Mesenteric fat pad (tissue), 1 donor: ENCODE data around the gene LAMA5. TPM values are rescaled to one million over a fixed set of nuclear protein-coding genes. Genes with fewer than 3 reads are reported as not detected.

ENCODE experiments used
- DNase-seq: peaks from one replicate; pipeline ENCODE4 v3.0.0-alpha.2; 2020; ENCODE audit warnings: low spot score
- total RNA-seq: library from RNA; stranded (reverse); fragmentation: NEBNext Ultra II Directional; extraction: Animal tissue kit (Norgen Biotek cat#: 25700); gene quantifications from one replicate; pipeline ENCODE4 v1.2.1, GENCODE V29; 2021
- donor health status: DM: yes; HTN: yes; CAD: no.

LAMA5 gene
- total RNA-seq, 1 donor from 2014 or later = 126 TPM

DNA sequence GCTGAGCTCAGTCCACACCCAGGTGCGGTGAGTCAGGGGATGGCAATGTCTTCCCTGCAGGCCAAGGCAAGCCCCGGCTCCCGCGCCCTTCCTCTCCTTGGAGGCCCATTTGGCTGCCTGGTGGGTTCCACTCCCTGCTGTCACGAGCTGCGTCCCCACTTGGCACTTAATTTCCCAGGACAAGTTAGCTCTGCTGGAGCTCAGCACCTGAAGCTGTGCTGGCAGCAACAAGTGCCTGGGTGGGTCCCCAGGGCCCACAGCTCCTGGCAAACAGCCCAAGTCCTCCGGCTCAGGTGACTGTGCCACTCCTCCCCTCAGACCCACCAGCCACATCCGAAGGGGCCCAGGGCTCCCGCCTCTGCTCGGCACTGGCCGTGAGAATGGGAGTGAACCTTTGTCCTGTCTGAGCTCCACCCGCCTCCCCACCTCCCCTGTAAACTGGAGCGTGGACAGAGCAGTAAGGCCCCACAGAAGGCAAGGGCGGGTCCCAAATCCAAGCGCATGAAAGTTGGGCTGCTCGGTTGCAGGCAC is 16.9 kb downstream of the LAMA5 start:
- DNase-seq = no peak

DNA sequence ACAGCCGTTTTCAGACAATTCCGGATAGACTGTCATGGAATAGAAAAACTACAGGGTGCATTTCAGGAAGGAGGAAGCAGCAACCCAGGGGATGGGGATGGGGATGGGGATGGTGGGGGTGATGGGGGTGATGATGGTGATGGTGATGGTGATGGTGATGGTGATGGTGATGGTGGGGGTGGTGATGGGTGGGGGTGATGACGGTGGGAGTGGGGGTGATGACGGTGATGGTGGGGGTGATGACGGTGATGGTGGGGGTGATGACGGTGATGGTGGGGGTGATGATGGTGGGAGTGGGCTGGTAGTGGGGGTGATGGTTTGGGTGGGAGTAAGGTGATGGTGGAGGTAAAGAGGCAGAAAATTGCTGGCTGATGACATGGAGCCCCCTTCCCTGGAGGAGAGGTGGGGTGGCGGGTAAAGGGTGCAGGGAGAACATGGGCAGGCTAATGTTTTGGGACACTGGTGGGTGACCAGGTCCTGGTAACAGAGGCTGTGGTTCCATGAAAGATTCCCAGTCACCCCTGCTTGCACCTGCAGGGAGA is 17.5 kb downstream of the LAMA5 start:
- DNase-seq = no peak

DNA sequence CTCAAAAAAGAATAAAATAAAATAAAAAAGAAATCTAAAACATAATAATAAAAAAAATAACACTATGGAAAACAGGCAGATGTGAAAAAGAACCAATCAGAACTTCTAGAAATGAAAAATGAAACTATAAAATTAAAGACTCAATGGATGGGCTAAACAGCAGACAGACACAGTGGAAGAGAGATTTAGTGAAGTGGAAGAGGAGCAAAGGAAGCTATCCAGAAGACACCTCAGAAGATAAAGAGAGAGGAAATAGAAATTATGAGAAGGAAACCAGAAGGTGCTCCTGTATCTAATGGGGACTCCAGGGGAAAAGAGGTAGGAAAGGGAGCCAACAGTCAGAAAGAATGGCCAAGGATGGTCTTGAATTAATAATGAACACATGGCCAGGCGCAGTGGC is 18.5 kb downstream of the LAMA5 start:
- no peak for DNase-seq

DNA sequence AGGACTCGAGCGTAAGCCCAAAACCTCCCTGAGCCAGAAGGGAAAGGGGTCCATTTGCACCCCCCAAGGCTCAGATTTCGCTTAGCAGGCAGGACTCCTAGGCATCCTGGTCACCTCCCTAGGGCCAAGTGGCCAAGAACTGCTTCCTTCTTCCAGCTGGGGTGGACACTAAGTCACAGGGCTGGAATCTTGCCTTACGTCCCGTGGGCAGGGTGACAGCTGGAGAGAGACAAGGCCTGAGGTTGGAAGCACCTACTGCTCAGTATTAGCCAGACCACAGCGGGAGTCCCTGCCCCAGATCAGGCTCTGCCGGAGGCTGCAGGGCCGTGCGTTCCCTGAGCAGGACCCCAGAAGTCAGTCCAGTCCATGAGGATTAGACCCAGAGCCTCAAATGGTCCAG is 19.7 kb downstream of the LAMA5 start:
- DNase-seq = no peak

DNA sequence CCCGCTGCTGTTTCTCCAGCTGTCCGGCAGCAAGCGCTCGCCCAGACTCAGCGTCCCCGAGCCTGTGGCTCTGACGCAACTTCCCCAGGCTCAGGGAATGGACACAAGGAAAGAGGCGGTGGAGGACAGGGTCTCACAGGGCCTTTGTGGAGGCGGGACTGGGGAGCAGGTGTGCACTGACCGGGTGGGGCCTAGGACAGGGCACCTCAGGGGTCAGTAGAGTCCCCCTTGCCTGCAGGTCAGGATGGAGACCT is 20.0 kb downstream of the LAMA5 start:
- DNase-seq = no peak

DNA sequence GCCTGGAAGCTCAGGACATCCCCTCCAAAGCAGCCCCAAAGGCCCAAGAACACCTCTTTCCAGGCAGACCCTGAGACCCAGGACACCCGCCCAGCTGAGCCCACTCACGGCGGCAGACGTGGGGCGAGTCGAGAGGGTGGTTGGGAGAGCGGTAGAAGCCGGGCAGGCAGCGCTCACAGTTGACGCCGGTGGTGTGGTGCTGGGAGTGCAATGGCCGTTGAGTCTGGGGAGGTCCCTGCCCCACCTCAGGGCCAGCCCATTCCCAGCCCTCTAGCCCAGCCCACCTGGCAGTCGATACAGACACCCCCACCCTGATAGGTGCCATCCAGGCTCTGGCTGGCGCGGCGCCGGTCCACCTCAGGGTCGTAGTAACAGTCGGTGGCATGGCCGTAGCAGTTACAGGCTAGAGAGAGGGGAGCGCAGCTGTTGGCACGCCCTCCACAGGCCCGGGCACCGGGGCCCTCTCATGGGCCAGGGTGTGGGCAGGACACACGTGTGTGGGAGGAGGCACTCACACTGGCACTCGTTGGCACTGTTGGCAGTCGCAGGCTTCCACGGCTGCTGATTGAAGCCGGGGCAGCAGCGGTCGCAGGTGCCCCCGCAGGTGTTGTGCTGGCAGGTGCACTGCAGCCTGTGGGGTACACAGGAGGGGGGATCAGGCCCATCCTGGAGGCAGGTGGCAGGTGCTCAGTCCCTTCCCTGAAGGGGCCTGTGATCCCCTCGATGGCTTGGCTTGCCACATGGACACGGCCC is 20.5 kb downstream of the LAMA5 start:
- no peak for DNase-seq

DNA sequence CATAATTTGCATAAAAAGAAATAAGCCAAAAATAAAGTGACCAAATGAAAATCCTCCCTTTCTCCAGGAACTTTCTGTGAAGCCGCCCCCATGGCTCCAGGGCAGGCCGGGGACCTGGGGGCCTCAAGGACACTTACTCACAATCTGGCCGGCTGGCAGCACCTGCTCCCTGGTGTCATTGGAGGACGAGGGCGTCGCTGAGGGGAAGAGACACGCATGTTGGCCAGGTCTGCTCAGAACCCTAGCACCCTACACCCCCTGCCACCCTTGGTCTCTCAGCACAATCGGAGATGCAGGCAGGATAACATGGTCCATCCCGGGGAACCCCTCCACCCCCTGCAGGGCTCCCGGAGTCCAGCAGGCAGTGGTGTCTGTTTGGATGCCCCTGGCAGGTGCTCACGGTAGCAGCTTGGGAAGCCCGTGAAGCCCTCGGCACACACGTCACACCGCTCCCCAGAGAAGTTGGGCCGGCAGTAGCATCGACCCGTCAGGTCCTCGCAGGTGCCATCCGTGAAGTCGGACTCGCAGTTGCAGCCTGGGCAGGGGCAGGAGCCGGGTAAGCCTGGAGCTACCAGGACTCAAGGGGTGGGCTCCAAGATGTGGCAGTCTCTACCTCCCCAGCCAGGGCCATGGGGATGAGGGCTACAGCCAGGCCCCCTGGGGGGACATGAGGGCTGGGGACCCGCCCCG is 21.3 kb downstream of the LAMA5 start:
- no peak for DNase-seq

DNA sequence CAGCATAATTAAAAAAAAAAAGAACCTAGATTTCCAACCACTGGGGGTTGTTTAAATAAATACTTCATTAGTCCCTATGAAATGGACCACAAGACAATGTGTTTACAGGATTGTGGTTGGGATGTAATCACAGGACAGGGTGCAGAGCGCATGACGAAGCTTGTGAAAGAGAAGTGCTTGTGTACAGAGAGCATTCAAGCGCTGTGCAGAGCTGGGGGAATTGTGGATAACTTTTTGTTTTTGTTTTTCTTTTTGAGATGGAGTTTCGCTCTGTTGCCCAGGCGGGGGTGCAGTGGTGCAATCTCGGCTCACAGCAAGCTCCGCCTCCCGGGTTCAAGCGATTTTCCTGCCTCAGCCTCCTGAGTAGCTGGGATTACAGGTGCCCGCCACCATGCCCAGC is 22.3 kb downstream of the LAMA5 start:
- no peak for DNase-seq

DNA sequence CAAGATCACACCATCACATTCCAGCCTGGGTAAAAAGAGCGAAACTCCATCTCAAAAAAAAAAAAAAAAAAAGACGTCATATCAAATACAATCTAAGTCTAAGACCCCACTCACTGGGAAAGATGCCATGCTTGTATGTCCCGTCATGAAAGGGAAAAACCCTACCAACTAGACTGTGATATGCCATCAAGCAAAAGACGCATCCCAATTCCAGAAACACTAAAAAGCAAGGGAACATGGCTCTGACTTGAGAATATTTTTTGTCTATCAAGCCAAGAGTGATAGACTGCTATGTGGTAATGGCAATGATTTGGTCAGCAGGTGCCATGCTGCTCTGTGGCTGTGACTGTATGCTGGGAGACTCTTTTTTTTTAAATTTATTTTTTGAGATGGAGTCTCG is 23.0 kb downstream of the LAMA5 start:
- DNase-seq = no peak

DNA sequence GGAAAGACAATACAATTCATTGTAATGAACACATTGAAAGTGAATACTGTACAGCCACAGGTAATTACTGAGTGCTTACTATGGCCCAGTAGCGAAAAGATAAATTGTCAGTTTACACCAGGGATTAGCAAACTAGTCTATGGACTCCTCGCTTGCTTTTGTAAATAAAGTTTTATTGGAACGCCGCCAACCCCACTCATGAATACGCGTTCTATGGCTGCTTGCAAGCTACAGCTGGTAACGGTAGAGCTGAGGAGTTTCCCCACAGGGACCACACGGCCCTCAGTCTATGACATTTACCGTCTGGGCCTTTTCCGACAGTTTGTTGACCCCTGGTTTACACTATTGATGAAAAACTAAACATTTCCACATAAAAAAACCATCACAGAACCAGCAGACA is 24.2 kb downstream of the LAMA5 start:
- DNase-seq = no peak

DNA sequence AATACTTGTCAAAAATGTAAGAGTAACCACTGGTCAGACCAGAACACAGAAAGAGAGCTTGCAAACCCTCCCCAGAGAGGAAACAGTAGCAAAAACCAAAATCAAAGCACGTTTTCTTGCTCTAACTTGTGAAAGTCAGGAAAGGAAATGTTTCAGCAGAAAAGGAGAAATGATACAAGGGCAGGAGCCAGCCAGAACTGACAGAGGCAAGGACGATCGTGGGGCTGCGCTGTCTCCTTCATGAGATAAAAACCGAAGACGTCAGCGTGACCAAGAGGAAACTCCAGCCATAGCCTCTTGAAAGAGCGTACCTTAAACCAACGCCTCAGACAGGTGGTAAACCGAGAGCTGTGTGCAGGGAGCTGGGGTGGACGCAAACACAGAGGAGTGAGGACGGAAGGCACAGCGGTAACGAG is 27.5 kb downstream of the LAMA5 start:
- DNase-seq = no peak

DNA sequence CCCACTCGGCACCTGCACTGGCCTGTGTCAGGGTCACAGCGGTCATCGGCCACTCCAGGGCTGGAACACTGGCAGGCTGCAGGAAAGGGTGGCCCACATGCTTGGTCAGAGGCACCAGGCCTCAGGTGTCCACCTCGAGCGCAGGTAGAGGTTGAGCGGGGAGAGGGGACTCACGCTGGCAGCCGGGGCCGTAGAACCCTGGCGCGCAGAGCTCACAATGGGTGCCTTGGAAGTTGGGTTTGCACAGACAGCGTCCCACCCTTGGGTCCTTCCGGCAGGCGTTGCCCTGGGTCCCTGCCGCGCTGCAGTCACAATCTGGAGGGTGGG is 28.9 kb downstream of the LAMA5 start:
- no peak for DNase-seq

DNA sequence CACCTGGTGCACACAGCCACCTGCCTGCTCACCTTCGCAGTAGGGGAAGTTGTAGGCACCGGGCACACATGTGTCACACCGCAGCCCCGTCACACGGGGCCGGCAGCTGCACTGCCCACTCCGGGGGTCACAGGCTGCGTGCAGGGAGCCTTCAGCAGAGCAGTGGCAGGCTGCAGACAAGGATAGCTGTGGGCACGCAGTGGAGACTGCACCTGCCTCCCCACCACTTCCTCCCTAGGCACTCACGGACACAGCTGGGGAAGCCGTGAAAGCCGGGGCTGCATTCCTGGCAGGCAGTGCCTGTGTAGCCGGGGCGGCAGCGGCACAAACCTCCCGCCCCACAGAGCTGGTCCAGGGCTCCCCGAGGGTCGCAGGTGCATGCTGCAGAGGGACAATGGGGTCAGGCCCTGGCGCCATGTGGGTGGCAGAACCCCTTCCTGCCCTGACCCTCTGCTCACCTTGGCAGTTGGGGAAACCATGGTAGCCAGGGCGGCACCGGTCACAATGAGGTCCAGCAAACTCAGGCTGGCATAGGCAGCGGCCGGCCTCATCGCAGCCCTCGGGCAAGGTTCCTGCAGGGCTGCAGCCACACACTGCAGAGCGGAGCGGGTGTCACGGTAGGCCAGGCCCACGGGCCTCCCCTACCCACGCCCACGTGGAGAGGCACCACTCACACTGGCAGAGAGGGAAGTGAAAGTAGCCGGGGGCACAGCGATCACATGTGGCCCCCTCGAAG is 29.4 kb downstream of the LAMA5 start:
- no peak for DNase-seq

DNA sequence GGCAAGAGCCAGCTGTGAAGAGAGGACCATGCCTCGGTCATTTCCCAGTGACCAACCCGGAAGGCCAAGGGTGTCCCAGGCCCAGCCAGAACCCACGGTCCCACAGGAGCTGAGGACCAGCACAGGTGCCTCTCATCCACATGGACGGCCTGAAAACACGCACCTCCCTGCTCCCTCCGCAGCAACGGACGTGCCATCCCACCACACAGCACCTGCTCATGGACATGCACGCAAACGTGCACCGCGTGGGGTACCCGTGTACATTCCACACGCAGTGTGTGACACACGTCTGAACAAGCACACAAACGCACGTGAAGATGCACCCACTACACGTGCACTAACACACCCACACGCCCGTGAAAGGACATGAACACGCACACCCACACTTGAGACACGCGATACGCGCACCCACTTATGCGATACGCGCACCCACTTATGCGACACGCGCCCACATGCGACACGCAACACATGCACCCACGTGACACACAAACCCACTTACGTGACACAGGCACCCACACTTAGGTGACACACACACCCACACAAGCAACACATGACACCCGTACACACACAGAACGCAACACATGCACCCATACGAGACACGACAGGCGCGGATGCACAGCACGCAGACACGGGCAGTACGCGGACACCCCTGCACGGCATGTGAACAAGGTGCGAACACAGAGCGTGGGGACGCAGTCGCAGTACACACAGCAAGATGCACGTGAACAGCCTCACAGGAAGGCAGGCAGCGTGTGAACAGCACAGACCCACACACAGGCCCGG is 30.1 kb downstream of the LAMA5 start:
- DNase-seq = no peak

DNA sequence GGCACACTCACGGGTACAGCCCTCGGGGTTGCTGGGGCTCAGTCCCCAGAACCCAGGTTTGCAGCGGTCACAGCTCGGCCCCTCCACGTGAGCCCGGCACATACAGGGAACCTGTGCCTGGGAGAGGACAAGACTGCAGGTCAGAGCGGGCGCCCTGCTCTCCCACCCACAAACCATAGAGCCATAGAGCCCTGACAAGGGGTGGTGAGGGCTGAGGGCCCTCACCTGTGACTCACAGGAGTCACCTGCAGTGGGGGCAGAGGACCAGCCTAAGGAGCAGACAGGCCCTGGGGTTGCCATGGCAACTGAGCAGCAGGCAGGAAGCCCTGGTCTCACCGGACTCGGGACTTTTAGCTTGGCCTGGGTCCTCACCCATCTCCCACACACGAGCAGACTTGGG is 30.8 kb downstream of the LAMA5 start:
- no peak for DNase-seq

DNA sequence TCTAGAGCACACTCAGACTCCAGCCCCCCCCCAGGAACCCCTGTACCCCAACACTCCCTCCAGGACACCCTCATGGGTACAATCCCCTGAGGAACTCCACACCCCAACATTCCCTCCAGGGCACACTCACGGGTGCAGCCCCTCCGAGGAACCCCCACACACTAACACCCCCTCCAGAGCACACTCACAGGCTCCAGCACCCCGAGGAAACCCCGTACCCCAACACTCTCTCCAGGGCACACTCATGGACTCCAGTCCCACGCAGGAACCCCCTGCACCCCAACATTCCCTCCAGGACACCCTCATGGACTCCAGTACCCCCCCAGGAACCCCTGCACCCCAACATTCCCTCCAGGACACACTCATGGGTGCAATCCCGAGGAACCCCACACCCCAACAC is 31.6 kb downstream of the LAMA5 start:
- no peak for DNase-seq

DNA sequence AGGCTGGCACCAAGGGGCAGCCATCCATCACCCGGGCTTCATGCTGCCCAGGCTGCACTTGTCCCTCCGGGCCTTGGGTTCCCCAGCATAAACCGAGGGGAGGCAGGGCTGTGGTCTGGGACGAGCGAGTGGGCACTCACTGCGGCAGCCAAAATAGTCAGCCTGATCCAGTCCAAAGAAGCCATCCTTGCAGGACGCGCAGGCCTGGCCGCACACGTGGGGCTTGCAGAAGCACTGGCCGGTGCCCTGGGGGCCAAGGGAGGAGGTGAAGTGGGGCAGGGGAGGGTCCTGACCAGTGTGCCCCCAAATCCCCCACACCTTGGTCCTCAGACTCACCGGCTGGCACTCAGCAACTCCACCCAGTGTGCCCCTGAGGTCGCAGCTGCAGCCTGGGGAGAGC is 32.2 kb downstream of the LAMA5 start:
- DNase-seq = no peak

DNA sequence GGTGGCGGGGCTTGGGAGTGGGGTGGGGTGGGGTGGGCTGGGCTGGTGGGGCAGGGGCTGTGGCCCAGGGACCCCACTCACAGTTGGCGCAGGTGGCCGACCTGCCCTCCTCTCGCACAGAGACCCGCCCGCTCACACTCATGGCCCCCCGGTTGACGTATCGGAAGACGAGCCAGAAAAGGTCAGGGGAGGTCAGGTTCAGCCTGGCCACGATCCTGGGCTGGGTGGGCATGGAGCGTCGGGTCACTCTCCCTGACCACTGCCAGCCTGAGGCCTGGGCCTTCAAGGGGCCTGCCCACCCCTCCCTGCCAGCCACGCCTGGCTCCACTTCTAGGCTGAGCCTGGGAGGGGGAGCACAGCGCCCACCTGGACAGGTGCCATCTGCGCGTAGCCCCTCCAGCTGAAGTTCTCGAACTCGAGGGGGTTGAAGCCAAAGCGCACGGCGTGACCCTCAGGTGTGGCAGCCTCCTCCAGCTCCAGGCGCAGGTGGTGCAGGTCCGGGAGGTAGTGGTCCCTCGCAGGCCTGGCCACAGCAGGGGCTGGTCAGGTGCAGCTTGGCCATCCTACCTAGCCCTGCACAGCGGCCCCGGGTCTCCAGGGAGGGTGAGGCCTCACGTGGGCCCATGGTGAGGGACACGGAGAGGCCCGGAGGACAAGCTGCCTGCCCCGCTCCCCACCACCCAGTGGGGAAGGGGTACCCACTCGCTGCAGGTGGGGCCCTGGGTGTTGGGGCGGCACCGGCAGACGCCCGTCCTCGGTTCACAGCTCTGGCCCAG is 33.1 kb downstream of the LAMA5 start:
- no peak for DNase-seq

DNA sequence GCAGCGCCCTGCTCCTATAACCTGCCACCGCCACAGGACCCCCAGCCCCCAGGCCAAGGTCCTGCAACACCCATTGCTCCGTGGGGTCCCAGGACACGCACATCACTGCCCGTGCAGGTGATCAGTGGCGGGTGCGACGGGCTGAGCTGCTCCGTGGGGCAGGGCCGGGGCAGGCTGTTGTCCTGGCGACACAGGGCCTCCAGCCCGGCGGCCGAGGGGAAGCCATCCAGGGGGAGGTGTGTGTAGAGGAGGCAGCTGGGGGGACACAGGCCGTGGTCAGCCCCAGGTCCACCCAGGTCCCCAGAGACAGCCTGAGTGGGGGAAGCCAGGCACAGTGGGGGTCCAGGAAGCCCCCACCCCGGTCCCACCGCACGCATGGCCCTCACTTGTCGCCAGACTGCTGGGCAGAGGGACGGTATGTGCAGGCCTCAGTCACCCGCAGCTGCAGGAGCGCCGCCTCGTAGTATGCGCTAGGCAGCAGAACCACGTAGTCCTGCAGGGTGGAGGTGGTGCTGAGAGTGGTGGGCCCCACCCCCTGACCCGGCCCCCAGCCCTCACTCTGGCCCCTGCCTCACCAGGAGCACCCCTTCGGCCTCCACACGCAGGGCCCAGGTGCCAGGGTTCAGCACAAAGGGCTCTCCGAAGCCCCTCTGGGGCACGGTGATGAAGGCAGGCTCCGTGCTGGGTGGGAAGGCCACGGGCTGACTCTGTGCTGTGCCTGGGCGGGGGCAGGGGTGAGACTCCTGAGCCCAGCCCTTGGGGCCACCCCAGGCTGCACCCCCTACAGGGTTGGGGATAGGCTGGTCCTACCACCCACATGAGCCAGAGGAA is 33.9 kb downstream of the LAMA5 start:
- no peak for DNase-seq

DNA sequence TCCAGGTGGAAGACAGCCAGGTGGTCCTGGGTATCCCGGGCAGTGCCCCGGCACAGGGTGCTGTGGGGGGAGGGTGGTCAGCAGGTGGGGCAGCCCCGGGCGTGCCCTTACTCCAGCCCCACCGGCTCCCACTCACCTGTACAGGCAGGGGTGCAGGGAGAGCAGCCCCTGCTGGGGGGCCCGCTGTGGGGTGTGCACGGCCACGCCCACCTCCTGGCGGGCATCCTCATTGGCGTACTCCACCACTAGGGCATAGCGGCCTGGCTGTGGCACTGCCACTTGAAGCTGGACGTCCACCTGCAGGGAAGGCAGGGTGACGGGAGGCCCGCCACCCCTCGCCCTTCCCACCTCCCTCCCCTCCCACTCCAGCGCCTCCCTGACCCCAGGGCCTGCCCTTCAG is 34.7 kb downstream of the LAMA5 start:
- DNase-seq = no peak
